Tibial nerve (tissue), 4 donors: ENCODE results near the gene INSYN1.

Experiments used
- CTCF ChIP-seq, 5 experiments: fragments of 200-600 bp in 3 of 5; fragments of 450-650 bp in 2 of 5; sonication (generic) in 3 of 5; IDR thresholded peaks; one replicate each; pipeline ENCODE4 v1.5.1; 2016 to 2019; ENCODE audit warnings: antibody characterized with exemption in 5 of 5, mild to moderate bottlenecking in 3 of 5, moderate library complexity in 2 of 5
- EP300 ChIP-seq, 2 donors: sonication (generic); formaldehyde crosslinking; IDR thresholded peaks; one replicate each; pipeline ENCODE4 v1.6.1; 2017; ENCODE audit warnings: antibody characterized with exemption in 2 of 2, mild to moderate bottlenecking in 1 of 2
- POLR2A ChIP-seq, 2 donors: fragments of 450-650 bp; IDR thresholded peaks; one replicate each; pipeline ENCODE4 v1.6.1; 2017; ENCODE audit warnings: antibody characterized with exemption in 2 of 2, mild to moderate bottlenecking in 2 of 2, moderate library complexity in 2 of 2

GRCh38 chr15:73756390-73756789 is 3.2 kb upstream of the INSYN1 start:
- TF ChIP-seq POLR2A (IDR thresholded peaks at IDR 0.05) = no peak
- no peak for TF ChIP-seq CTCF (IDR thresholded peaks at IDR 0.05)
- TF ChIP-seq EP300 (IDR thresholded peaks at IDR 0.05) = no peak
